Measurements from ENCODE around the gene LLPH. TPM values are rescaled to one million over a fixed set of nuclear protein-coding genes. Genes with fewer than 3 reads are reported as not detected.
"Not testable (repeated sequence)": the region's sequence is repeated elsewhere in the genome, so short reads cannot be mapped to it uniquely, and the experiment has no call there.

Gene LLPH
- total RNA-seq, result 10 to 100 TPM; 16.4 to 20.5 (median 17.6) TPM
- 16.6 TPM for polyA plus RNA-seq
- long read RNA-seq, donor 1, full-length matches to known transcripts, result 19 of 19 reads
- long read RNA-seq, donor 1, partial matches to known transcripts, result 0 of 19 reads
- long read RNA-seq, donor 1, other reads (novel, unspliced or antisense), result 0 of 19 reads
- long read RNA-seq, donor 2, full-length matches to known transcripts, result 12 of 12 reads
- long read RNA-seq, donor 2, partial matches to known transcripts, result 0 of 12 reads
- long read RNA-seq, donor 2, other reads (novel, unspliced or antisense), result 0 of 12 reads
- long read RNA-seq, donor 3, full-length matches to known transcripts, result 23 of 23 reads
- long read RNA-seq, donor 3, partial matches to known transcripts, result 0 of 23 reads
- long read RNA-seq, donor 3, other reads (novel, unspliced or antisense), result 0 of 23 reads
- long read RNA-seq, donor 4, full-length matches to known transcripts, result 2 of 2 reads
- long read RNA-seq, donor 4, partial matches to known transcripts, result 0 of 2 reads
- long read RNA-seq, donor 4, other reads (novel, unspliced or antisense), result 0 of 2 reads

DNA sequence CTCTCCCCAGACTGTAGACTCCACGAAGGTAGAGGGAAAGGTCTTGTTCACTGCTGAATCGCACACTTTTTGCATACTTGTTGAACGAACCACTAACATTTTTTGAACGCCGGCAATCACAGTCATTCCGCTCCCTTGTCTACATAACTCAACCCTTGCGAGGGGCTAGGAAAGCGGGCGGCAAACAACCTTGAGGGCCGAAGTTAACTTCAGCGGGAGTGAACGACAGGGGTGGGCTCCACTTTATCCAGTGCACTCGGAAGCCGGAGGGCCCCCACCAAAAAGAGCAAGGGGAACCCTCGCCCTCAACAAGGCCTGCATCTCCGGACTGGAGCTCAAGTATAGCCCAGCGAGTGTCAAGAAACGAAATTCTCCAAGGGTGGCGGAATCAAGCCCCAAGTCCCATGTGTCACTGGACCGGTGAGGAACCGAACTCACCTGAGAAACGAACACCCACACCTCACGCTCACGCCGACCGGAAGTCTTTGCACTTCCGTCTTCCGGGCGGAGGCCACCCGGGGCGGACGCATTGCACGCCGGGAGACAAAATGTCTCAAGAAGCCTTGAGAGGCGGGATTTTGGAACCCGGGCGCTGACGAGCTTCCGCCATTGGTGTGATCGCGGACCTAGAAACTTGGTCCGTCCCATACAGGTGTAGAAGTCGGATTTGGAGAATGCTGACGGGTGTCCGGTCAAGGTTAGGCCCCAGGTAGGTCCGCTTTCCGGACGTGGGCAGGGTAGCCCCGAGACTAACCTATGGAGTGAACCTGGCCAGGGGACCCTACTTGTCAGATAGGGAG lies at the start of gene LLPH:
LLPH (minus strand) TSS at position 484 of the 800 bp plus-strand sequence. CDS start 1,644 bp downstream, outside the sequence.
- WGBS, result under 1% methylated on average over 49 of the region's 49 CpGs
- Histone ChIP-seq H3K9me3 (ENCODE audit: control insufficient read depth, low read length) (no peaks in the 10 kb centered on the region), H3K4me3 (ENCODE audit: low read length) (peak within 1 kb of the TSS; percentile 83), H3K27me3 (ENCODE audit: control insufficient read depth, insufficient read depth) (no peaks in the 10 kb centered on the region), H3K27ac (ENCODE audit: low read length) (peak within 1 kb of the TSS; percentile 75), H3K4me1 (ENCODE audit: control insufficient read depth, insufficient read depth, low read length) (peaks cover 2% of the 10 kb centered on the region)
- intact Hi-C loops (cut with DNase I), result no loop called here
- ATAC-seq (peak; percentile 98), DNase-seq (peak; percentile 91 to 96 (median 94))

DNA sequence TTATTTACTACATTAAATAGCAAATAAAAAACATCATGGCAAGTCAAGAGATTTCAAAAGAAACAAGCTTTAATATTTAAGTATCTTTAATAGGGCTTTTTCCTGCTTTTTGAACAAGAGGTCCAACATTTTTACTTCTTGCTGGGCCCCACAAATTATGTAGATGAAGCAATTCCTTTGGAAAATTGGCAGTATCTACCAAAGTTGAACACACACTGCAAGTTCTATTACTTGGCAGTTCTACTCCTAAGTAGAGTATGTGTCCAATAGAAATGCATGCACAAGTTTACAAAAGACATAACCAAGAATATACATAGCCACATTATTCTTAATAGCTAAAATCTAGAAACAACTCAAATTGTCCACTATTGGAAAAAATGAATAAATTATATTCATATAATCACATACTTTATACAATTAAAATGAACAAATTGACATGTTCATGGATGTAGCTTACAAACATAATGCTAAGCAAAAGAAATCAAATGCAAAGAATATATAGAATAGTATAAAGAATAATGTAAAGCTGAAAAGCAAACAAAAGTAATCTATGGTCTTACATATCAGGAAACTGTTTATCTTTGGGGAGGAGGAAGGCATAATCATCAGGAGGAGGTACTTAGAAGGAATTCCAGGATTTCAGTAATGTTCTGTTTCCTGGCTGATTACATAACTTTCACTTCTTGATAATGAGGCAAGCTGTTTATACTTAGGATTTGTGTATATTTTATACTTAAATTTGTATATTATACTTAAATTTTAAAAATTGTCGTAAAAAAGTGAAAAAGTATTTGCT lies 45.8 kb upstream of the LLPH start:
- Histone ChIP-seq H3K9me3 (ENCODE audit: control insufficient read depth, low read length) (no peaks in the 10 kb centered on the region), H3K27ac (ENCODE audit: low read length) (no peak overlapping the region), H3K4me1 (ENCODE audit: control insufficient read depth, insufficient read depth, low read length) (no peaks in the 10 kb centered on the region), H3K27me3 (ENCODE audit: control insufficient read depth, insufficient read depth) (no peaks in the 10 kb centered on the region), H3K4me3 (ENCODE audit: low read length) (no peak overlapping the region)
- intact Hi-C loops (cut with DNase I), result no loop called here
- DNase-seq (no peak), ATAC-seq (peak; percentile 77)
- WGBS, result 44% methylated on average over 1 of the region's 1 CpG

DNA sequence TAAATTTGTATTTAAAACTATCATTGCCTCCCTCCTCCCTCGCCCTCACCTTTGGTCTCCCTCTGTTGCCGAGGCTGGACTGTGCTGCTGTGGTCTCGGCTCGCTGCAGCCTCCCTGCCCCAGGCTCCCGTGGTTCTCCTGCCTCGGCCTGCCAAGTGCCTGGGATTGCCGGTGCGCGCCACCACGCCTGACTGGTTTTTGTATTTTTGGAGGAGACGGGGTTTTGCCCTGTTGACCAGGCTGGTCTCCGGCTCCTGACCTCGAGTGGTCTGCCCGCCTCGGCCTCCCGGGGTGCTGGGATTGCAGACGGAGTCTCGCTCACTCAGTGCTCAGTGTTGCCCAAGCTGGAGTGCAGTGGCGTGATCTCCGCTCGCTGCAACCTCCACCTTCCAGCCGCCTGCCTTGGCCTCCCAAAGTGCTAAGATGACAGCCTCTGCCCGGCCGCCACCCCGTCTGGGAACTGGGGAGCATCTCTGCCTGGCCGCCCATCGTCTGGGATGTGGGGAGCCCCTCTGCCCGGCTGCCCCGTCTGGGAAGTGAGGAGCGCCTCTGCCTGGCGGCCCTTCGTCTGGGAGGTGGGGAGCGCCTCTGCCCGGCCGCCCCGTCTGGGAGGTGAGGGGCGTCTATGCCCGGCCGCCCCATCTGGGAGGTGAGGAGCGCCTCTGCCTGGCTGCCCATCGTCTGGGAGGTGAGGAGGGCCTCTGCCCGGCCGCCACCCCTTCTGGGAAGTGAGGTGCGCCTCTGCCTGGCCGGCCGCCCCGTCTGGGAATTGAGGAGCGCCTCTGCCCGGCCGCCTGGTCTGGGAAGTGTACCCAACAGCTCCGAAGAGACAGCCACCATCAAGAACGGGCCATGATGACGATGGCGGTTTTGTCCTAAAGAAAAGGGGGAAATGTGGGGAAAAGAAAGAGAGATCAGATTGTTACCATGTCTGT lies 44.1 kb upstream of the LLPH start:
- H3K27me3 ChIP-seq (ENCODE audit: control insufficient read depth, insufficient read depth); intact Hi-C loops (cut with DNase I); H3K9me3 ChIP-seq (ENCODE audit: control insufficient read depth, low read length); H3K4me3 ChIP-seq (ENCODE audit: low read length); H3K4me1 ChIP-seq (ENCODE audit: control insufficient read depth, insufficient read depth, low read length); H3K27ac ChIP-seq (ENCODE audit: low read length); ATAC-seq: not testable (repeated sequence)
- DNase-seq, result peak in 2 of 3 donors; percentile 53 to 59
- whole genome bisulfite sequencing, result 96% methylated on average over 54 of the region's 54 CpGs

DNA sequence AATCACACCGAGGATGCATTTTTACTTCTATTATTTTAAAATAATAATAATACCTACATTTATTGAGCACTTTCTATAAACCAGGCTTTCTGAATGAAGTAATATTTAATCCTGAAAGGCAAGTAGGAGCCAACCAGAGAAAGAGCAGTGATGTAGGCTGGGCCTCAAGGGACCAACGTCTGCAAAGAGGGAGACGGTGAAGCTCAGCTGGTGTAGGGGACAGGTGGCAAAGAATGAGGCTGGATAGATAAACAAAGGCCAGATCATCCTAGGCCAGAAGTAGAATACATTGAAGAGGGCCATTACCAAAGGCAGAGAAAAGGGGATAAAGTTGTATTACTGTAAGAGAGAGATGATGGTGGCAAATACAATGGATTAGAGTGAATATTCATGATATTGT lies 40.1 kb upstream of the LLPH start:
- intact Hi-C loops (cut with DNase I), result no loop called here
- ATAC-seq (no peak), DNase-seq (no peak)
- H3K27ac ChIP-seq (ENCODE audit: low read length), result no peak overlapping the region
- no peaks in the 10 kb centered on the region for H3K27me3 ChIP-seq (ENCODE audit: control insufficient read depth, insufficient read depth)
- H3K4me1 ChIP-seq (ENCODE audit: control insufficient read depth, insufficient read depth, low read length), result peaks cover 2% of the 10 kb centered on the region
- H3K4me3 ChIP-seq (ENCODE audit: low read length), result peak overlapping the region; percentile 55
- 95% methylated on average over 3 of the region's 3 CpGs for WGBS
- no peaks in the 10 kb centered on the region for H3K9me3 ChIP-seq (ENCODE audit: control insufficient read depth, low read length)

DNA sequence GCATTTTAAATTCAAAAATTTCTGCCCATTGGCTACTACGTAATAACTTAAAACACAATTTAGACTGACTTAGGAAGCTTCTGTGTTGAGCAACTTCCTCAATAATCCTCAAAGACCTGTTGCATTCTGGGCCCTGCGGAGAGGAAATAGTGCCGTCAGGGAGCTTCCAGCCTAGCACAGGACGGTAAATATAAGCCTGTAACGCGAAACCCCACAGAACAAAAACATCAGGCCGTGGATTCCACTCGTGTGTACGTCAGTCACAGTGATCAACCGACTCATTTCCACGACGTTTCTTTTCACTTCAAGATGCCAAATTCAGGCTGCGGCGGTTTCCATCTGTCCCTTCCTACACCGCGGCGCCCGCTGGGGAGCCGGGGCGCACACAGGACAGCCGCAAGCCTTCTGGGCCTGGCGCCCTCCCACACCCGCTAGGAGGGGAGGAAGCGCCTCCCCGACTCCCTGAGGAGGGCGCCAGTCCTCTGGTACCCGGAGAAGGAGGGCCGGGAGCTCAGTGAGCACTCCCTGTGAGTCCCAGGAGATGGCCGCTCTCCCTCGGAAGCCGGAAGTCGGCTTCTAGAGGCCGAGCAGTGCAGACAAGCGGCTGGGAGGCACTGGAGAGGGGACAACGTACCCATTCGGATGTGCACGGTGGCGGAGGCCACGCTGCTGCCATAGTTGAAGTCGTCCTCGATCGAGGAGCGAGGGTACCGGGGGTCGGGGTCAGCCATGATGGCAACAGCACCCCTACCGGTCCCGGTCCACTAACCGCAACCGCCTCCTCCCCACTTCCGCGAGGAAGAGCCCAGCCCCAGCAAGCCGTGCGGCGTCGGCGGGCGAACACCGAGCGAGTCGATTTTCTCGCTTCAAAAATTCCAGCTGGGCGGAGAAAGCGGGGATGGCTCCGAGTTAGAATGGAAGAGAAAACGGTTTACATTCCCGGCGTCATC lies 38.9 kb upstream of the LLPH start, which contains the start of gene TMBIM4:
TMBIM4 (minus strand) TSS at position 776 of the 950 bp plus-strand sequence; CDS start at position 731, 45 bp downstream.
- under 1% methylated on average over 67 of the region's 67 CpGs for WGBS
- intact Hi-C loops (cut with DNase I), result no loop called here
- ATAC-seq, result peak; percentile 97 to 98
- H3K4me1 ChIP-seq (ENCODE audit: control insufficient read depth, insufficient read depth, low read length), result peaks cover 2% of the 10 kb centered on the region
- peak; percentile 92 to 94 (median 94) for DNase-seq
- peak within 1 kb of the TSS; percentile 55 for H3K4me3 ChIP-seq (ENCODE audit: low read length)
- H3K27me3 ChIP-seq (ENCODE audit: control insufficient read depth, insufficient read depth), result no peaks in the 10 kb centered on the region
- H3K27ac ChIP-seq (ENCODE audit: low read length), result peak within 1 kb of the TSS; percentile 85
- no peaks in the 10 kb centered on the region for H3K9me3 ChIP-seq (ENCODE audit: control insufficient read depth, low read length)

DNA sequence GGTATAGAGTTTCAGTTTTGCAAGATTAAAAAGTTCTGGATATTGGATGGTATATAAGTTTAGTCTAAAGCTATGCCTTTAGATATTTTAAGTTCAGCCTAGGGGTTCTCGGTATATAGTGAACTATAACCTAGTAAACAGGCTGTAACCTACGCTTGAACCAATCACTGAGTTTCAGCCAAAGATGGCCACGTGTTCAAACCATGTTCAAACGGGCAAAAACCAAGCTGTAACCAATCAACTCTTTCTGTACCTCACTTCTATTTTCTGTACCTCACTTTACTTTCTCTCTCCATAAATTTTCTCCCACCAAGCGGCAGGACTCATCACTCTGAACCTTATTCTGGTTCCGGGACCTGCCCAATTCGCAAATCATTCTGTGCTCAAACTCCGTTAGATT lies 37.9 kb upstream of the LLPH start:
- DNase-seq (no peak), ATAC-seq (no peak)
- no peaks in the 10 kb centered on the region for H3K9me3 ChIP-seq (ENCODE audit: control insufficient read depth, low read length)
- no peaks in the 10 kb centered on the region for H3K27me3 ChIP-seq (ENCODE audit: control insufficient read depth, insufficient read depth)
- 80% methylated on average over 8 of the region's 8 CpGs for WGBS
- peak overlapping the region; percentile 55 for H3K4me3 ChIP-seq (ENCODE audit: low read length)
- intact Hi-C loops (cut with DNase I), result no loop called here
- peaks cover 2% of the 10 kb centered on the region for H3K4me1 ChIP-seq (ENCODE audit: control insufficient read depth, insufficient read depth, low read length)
- H3K27ac ChIP-seq (ENCODE audit: low read length), result peak overlapping the region; percentile 80

DNA sequence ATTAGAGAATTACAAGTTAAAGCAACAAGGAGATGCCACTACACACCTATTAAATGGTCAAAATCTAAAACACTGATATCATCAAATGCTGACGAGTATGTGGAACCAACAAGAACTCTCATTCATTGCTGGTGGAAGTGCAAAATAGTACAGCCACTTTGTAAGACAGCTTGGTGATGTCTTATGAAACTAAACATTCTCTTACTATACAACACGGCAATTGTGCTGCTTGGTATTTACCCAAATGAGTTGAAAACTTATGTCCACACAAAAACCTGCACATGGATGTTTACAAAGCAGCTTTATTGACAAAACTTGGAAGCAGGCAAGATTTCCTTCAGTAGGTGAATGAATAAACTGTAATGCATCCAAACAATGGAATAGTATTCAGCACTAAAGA lies 36.0 kb upstream of the LLPH start:
- no peaks in the 10 kb centered on the region for H3K27me3 ChIP-seq (ENCODE audit: control insufficient read depth, insufficient read depth)

DNA sequence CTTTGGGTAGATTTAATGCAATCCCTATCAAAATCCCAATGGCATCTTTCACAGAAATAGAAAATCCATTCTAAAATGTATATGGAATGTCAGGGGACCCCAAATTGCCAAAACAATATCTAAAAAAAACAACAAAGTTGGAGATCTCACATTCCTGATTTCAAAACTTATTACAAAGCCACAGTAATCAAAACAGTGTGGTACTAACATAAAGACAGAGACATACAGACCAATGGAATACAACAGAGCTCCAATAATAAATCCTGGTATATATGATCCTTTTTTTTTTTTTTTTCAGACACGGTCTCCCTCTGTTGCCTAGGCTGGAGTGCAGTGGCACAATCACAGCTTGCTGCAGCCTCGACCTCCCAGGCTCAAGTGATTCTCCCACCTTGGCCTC lies 34.6 kb upstream of the LLPH start:
- WGBS, result 96% methylated on average over 2 of the region's 2 CpGs
- no peaks in the 10 kb centered on the region for H3K9me3 ChIP-seq (ENCODE audit: control insufficient read depth, low read length)
- peaks cover 4% of the 10 kb centered on the region for H3K4me1 ChIP-seq (ENCODE audit: control insufficient read depth, insufficient read depth, low read length)
- intact Hi-C loops (cut with DNase I), result no loop called here
- ATAC-seq (no peak), DNase-seq (no peak)
- H3K27me3 ChIP-seq (ENCODE audit: control insufficient read depth, insufficient read depth), result no peaks in the 10 kb centered on the region
- no peak overlapping the region for H3K4me3 ChIP-seq (ENCODE audit: low read length)
- H3K27ac ChIP-seq (ENCODE audit: low read length), result no peak overlapping the region

More for the DNA sequence above, 36.0 kb upstream of the LLPH start:
- intact Hi-C loops (cut with DNase I), result no loop called here
- WGBS, result 83% methylated on average over 2 of the region's 2 CpGs
- DNase-seq (no peak), ATAC-seq (no peak)
- no peak overlapping the region for H3K27ac ChIP-seq (ENCODE audit: low read length)
- no peak overlapping the region for H3K4me3 ChIP-seq (ENCODE audit: low read length)
- peaks cover 4% of the 10 kb centered on the region for H3K4me1 ChIP-seq (ENCODE audit: control insufficient read depth, insufficient read depth, low read length)
- H3K9me3 ChIP-seq (ENCODE audit: control insufficient read depth, low read length), result no peaks in the 10 kb centered on the region

DNA sequence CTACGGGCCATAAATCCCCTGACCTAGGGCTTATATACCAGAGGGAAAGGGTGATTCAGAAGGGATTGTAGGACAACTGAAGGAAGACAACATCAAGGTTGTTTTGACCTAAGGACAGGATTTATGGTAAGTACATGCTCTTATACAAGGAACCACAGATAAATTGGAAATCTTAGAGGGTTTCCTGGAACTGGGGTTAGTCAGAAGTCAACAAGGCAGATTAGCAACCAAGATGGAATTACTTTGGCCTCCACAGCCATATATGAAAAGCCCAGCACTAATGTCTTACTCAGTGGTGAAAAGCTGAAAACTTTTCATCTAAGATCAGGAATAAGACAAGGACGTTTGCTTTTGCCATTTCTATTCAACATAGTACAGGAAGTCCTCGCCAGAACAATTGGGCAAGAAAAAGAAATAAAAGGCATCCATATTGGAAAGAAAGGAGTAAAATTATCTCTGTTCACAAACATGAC lies 33.8 kb upstream of the LLPH start:
- no peak overlapping the region for H3K4me3 ChIP-seq (ENCODE audit: low read length)
- no peaks in the 10 kb centered on the region for H3K9me3 ChIP-seq (ENCODE audit: control insufficient read depth, low read length)
- WGBS, result 83% methylated on average over 3 of the region's 3 CpGs
- no peaks in the 10 kb centered on the region for H3K27me3 ChIP-seq (ENCODE audit: control insufficient read depth, insufficient read depth)
- intact Hi-C loops (cut with DNase I), result no loop called here
- no peak overlapping the region for H3K27ac ChIP-seq (ENCODE audit: low read length)
- peaks cover 4% of the 10 kb centered on the region for H3K4me1 ChIP-seq (ENCODE audit: control insufficient read depth, insufficient read depth, low read length)
- DNase-seq, result no peak
- no peak for ATAC-seq

Data from right cardiac atrium (tissue), 5 donors.